ENCODE results near the gene PLCB4. TPM values are rescaled to one million over a fixed set of nuclear protein-coding genes. Genes with fewer than 3 reads are reported as not detected.

The PLCB4 gene
- total RNA-seq, 2 experiments from 2014 or later: not detected

DNA sequence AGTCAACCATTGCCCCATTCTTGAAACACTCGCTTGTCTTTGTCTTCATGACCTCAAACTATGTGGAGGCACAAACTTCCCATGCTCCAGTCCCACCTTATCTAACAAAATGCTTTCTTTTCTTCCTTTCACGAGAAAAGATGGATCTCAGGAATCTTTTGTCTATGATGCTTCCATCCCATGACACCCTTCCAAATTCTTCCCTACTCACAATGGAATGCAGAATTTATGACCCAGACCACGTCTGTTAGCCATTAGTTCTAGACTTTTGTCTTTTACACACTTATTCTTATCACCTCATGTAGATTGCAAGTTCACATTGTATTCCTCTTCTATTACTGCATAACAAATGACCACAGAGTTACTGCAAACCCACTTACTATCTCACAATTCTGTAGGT lies 421.3 kb downstream of the PLCB4 start:
- Mint-ChIP-seq H3K27ac (no peak overlapping the region), H3K9me3 (peaks cover 8% of the 10 kb centered on the region), H3K27me3 (no peaks in the 10 kb centered on the region), H3K36me3 (ENCODE audit: low read depth) (no peaks in the 10 kb centered on the region), H3K4me3 (no peak overlapping the region), H3K4me1 (no peaks in the 10 kb centered on the region)
- no peak for DNase-seq
- CTCF ChIA-PET: no interaction called here
- POLR2A ChIA-PET: no interaction called here

DNA sequence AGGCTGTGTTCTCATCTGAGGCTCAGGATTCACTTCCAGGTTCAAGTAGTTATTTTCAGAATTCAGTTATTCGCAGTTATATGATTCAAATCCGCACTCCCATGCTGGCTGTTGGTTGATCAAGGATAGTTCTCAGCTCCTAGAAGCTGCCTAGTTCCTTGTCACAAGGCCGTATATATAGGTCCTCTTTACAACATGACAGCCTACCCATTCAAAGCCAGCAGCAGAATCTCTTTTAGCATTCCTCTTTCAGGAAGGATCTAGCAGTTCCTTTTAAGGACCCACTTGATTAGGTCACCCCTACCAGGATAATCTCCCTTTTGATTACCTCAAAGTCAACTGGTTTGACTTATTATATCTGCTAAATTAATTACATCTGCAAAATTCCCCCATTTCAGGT lies 421.7 kb downstream of the PLCB4 start:
- Mint-ChIP-seq H3K27me3 (no peaks in the 10 kb centered on the region), H3K4me3 (no peak overlapping the region), H3K27ac (no peak overlapping the region), H3K36me3 (ENCODE audit: low read depth) (no peaks in the 10 kb centered on the region), H3K9me3 (peaks cover 8% of the 10 kb centered on the region), H3K4me1 (no peaks in the 10 kb centered on the region)
- CTCF ChIA-PET: no interaction called here
- no peak for DNase-seq
- POLR2A ChIA-PET: no interaction called here

DNA sequence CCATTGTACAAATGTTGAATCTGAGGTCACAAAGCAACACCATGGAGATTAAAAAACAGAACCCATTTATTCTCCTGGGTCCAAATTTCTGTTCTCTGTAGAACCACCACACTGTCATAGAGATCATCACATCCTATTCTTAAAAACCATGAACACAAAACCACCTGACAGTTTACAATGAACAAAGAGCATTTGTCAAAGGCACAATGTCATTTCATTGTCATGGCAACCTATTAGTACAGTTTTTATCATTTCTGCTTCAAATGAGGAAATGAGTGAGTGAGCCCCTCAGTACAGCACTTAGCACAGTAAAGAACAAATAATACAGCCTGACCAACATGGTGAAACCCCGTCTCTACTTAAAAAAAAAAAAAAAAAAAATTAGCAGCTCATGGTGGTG lies 422.4 kb downstream of the PLCB4 start:
- POLR2A ChIA-PET: no interaction called here
- Mint-ChIP-seq H3K36me3 (ENCODE audit: low read depth) (no peaks in the 10 kb centered on the region), H3K4me3 (no peak overlapping the region), H3K4me1 (no peaks in the 10 kb centered on the region), H3K27ac (no peak overlapping the region), H3K9me3 (peaks cover 8% of the 10 kb centered on the region), H3K27me3 (no peaks in the 10 kb centered on the region)
- CTCF ChIA-PET: no interaction called here
- DNase-seq: no peak

GRCh38 chr20:9492067-9492466 lies 423.2 kb downstream of the PLCB4 start:
- H3K36me3 Mint-ChIP-seq (ENCODE audit: low read depth): no peaks in the 10 kb centered on the region
- POLR2A ChIA-PET: no interaction called here
- no peaks in the 10 kb centered on the region for H3K27me3 Mint-ChIP-seq
- H3K4me3 Mint-ChIP-seq: no peak overlapping the region
- peaks cover 8% of the 10 kb centered on the region for H3K9me3 Mint-ChIP-seq
- CTCF ChIA-PET: no interaction called here
- H3K27ac Mint-ChIP-seq: no peak overlapping the region
- no peak for DNase-seq
- no peaks in the 10 kb centered on the region for H3K4me1 Mint-ChIP-seq

GRCh38 chr20:9493803-9494202 lies 424.9 kb downstream of the PLCB4 start:
- no peak overlapping the region for H3K27ac Mint-ChIP-seq
- no peaks in the 10 kb centered on the region for H3K36me3 Mint-ChIP-seq (ENCODE audit: low read depth)
- ChIA-PET CTCF (no interaction called here), POLR2A (no interaction called here)
- H3K4me1 Mint-ChIP-seq: no peaks in the 10 kb centered on the region
- no peak overlapping the region for H3K4me3 Mint-ChIP-seq
- DNase-seq: no peak
- no peaks in the 10 kb centered on the region for H3K27me3 Mint-ChIP-seq
- H3K9me3 Mint-ChIP-seq: peaks cover 8% of the 10 kb centered on the region

GRCh38 chr20:9495701-9496100 lies 426.8 kb downstream of the PLCB4 start:
- H3K4me3 Mint-ChIP-seq: no peak overlapping the region
- H3K4me1 Mint-ChIP-seq: no peaks in the 10 kb centered on the region
- DNase-seq: no peak
- ChIA-PET POLR2A (no interaction called here), CTCF (no interaction called here)
- peaks cover 8% of the 10 kb centered on the region for H3K9me3 Mint-ChIP-seq
- no peaks in the 10 kb centered on the region for H3K27me3 Mint-ChIP-seq
- H3K27ac Mint-ChIP-seq: no peak overlapping the region
- H3K36me3 Mint-ChIP-seq (ENCODE audit: low read depth): no peaks in the 10 kb centered on the region

DNA sequence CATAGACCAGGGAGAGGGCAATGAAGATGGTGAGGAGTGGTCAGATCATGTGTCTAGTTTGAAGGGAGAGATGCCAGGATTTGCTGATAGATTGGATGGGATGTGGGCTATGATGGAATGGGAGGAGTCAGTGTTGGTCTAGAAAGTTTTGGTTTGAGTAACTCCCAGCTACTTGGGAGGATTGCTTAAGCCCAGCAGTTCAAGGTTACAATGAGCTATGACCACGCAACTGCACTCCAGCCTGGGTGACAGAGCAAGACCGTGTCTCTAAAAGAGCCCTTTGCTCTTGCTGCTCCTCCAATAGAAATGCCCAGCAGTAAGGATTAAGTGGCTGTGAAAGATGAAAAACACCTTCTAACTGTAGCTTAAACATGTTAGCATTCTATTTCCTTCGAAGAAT lies 427.3 kb downstream of the PLCB4 start:
- H3K27me3 Mint-ChIP-seq: no peaks in the 10 kb centered on the region
- H3K27ac Mint-ChIP-seq: no peak overlapping the region
- peaks cover 8% of the 10 kb centered on the region for H3K9me3 Mint-ChIP-seq
- H3K36me3 Mint-ChIP-seq (ENCODE audit: low read depth): no peaks in the 10 kb centered on the region
- CTCF ChIA-PET: no interaction called here
- no peak overlapping the region for H3K4me3 Mint-ChIP-seq
- H3K4me1 Mint-ChIP-seq: no peaks in the 10 kb centered on the region
- no peak for DNase-seq
- POLR2A ChIA-PET: no interaction called here

- Mint-ChIP-seq H3K27ac (no peak overlapping the region), H3K9me3 (peaks cover 8% of the 10 kb centered on the region), H3K27me3 (no peaks in the 10 kb centered on the region), H3K4me3 (no peak overlapping the region), H3K36me3 (ENCODE audit: low read depth) (no peaks in the 10 kb centered on the region), H3K4me1 (no peaks in the 10 kb centered on the region)
- ChIA-PET POLR2A (no interaction called here), CTCF (no interaction called here)
- DNase-seq: no peak
Measured at GRCh38 chr20:9498322-9498721, 429.4 kb downstream of the PLCB4 start.

- CTCF ChIA-PET: no interaction called here
- Mint-ChIP-seq H3K4me3 (no peak overlapping the region), H3K4me1 (no peaks in the 10 kb centered on the region), H3K27ac (no peak overlapping the region), H3K36me3 (ENCODE audit: low read depth) (no peaks in the 10 kb centered on the region), H3K9me3 (peaks cover 7% of the 10 kb centered on the region), H3K27me3 (no peaks in the 10 kb centered on the region)
- POLR2A ChIA-PET: no interaction called here
- no peak for DNase-seq
Measured at GRCh38 chr20:9499126-9499899, 430.4 kb downstream of the PLCB4 start.

GRCh38 chr20:9500121-9500520 lies 431.2 kb downstream of the PLCB4 start:
- no peak overlapping the region for H3K27ac Mint-ChIP-seq
- H3K9me3 Mint-ChIP-seq: no peaks in the 10 kb centered on the region
- DNase-seq: no peak
- no peak overlapping the region for H3K4me3 Mint-ChIP-seq
- no peaks in the 10 kb centered on the region for H3K27me3 Mint-ChIP-seq
- H3K36me3 Mint-ChIP-seq (ENCODE audit: low read depth): no peaks in the 10 kb centered on the region
- no peaks in the 10 kb centered on the region for H3K4me1 Mint-ChIP-seq
- ChIA-PET POLR2A (no interaction called here), CTCF (no interaction called here)

GRCh38 chr20:9501473-9501872 lies 432.6 kb downstream of the PLCB4 start:
- Mint-ChIP-seq H3K4me3 (no peak overlapping the region), H3K27me3 (peaks cover 8% of the 10 kb centered on the region), H3K4me1 (no peaks in the 10 kb centered on the region), H3K36me3 (ENCODE audit: low read depth) (no peaks in the 10 kb centered on the region), H3K27ac (no peak overlapping the region), H3K9me3 (no peaks in the 10 kb centered on the region)
- POLR2A ChIA-PET: no interaction called here
- CTCF ChIA-PET: no interaction called here
- DNase-seq: no peak

DNA sequence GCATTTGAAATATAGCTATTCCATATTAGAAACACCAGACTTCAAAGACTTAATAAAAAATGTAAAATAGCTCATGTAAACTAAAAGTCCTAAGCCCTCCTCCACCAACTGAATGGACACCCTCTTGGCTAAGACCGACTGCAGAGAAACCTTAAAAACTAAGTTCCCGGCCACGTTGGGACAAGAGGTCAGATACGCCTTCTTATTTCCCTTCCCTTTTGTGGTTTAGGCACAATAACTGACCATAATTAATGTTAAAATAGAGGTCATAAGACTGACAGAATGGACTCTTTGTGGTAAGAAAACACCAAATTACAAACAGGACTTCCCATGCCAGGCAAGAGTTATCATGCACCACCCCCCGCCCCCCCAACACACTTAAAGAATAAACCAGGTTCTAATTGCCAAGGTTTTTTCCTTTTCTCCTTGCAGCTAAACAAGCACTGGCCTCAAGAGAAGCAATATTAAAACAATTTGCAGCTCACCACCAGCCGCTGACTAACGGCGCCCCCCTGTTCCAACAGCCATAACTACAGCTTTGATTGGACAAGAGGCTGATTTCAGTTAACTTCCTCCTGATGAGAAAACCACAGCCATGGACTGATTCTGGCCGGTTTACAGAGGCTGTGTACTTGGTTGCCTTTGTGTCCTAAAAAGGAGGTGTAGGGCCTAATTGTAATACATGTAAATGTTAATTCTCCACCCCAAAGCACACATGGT lies 434.8 kb downstream of the PLCB4 start:
- Mint-ChIP-seq H3K36me3 (ENCODE audit: low read depth) (no peaks in the 10 kb centered on the region), H3K27ac (no peak overlapping the region), H3K9me3 (no peaks in the 10 kb centered on the region), H3K4me1 (no peaks in the 10 kb centered on the region), H3K4me3 (no peak overlapping the region), H3K27me3 (peaks cover 22% of the 10 kb centered on the region)
- ChIA-PET CTCF (no interaction called here), POLR2A (no interaction called here)
- DNase-seq: no peak

- H3K4me1 Mint-ChIP-seq: no peaks in the 10 kb centered on the region
- H3K27me3 Mint-ChIP-seq: peaks cover 39% of the 10 kb centered on the region
- no peaks in the 10 kb centered on the region for H3K9me3 Mint-ChIP-seq
- H3K4me3 Mint-ChIP-seq: no peak overlapping the region
- no peak overlapping the region for H3K27ac Mint-ChIP-seq
- POLR2A ChIA-PET: no interaction called here
- DNase-seq: no peak
- no peaks in the 10 kb centered on the region for H3K36me3 Mint-ChIP-seq (ENCODE audit: low read depth)
- CTCF ChIA-PET: no interaction called here
Measured at GRCh38 chr20:9506280-9506821, 437.5 kb downstream of the PLCB4 start.

- Mint-ChIP-seq H3K36me3 (ENCODE audit: low read depth) (no peaks in the 10 kb centered on the region), H3K27ac (no peak overlapping the region), H3K9me3 (no peaks in the 10 kb centered on the region), H3K27me3 (peaks cover 45% of the 10 kb centered on the region), H3K4me3 (no peak overlapping the region), H3K4me1 (no peaks in the 10 kb centered on the region)
- ChIA-PET POLR2A (no interaction called here), CTCF (no interaction called here)
- no peak for DNase-seq
Measured at GRCh38 chr20:9506964-9507369, 438.1 kb downstream of the PLCB4 start.

Data from activated CD4-positive, alpha-beta T cell treated with anti-CD3 and anti-CD28 coated beads, Interleukin-2, amount 10 ng/mL, durations not matched to agents 7 days and 5 days (primary cell).